RWPE2 (cell line): ENCODE data around the gene UBXN10.

ENCODE experiments used
- ATAC-seq: fragments of 200-7000 bp; cut with Tn5 transposase; 3 replicates; pipeline ENCODE4 v1.9.1; 2021; ENCODE audit warnings: low read depth
- DNase-seq: peaks from one replicate; pipeline ENCODE4 v3.0.0-alpha.2; 2020; ENCODE audit warnings: low spot score
- H3K27ac ChIP-seq: fragments of 450-650 bp; 2 replicates; pipeline ENCODE4 v1.5.1; 2017; ENCODE audit warnings: mild to moderate bottlenecking; ENCODE audit not compliant: poor library complexity, severe bottlenecking
- H3K27me3 ChIP-seq: fragments of 250-450 bp; sonication (Bioruptor Pico); 2 replicates; pipeline ENCODE4 v1.5.1; 2021; ENCODE audit warnings: mild to moderate bottlenecking, moderate library complexity; ENCODE audit not compliant: insufficient read depth, poor library complexity, severe bottlenecking
- H3K36me3 ChIP-seq: fragments of 250-450 bp; sonication (Bioruptor Pico); 2 replicates; pipeline ENCODE4 v1.5.1; 2020; ENCODE audit warnings: low read depth, mild to moderate bottlenecking, moderate library complexity
- H3K4me1 ChIP-seq: fragments of 250-450 bp; sonication (Bioruptor Pico); 2 replicates; pipeline ENCODE4 v1.5.1; 2021; ENCODE audit warnings: mild to moderate bottlenecking, moderate library complexity; ENCODE audit not compliant: insufficient read depth, poor library complexity, severe bottlenecking
- H3K4me3 ChIP-seq: fragments of 250-450 bp; sonication (Bioruptor Pico); 2 replicates; pipeline ENCODE4 v1.5.1; 2021; ENCODE audit warnings: mild to moderate bottlenecking, moderate library complexity; ENCODE audit not compliant: severe bottlenecking
- H3K9me3 ChIP-seq: fragments of 250-450 bp; sonication (Bioruptor Pico); 2 replicates; pipeline ENCODE4 v1.5.1; 2021; ENCODE audit warnings: mild to moderate bottlenecking, moderate library complexity; ENCODE audit not compliant: severe bottlenecking
- TF ChIP-seq, protein P1 (sequence below): fragments of 450-650 bp; IDR thresholded peaks from one replicate; pipeline ENCODE4 v1.5.1; 2017; ENCODE audit warnings: mild to moderate bottlenecking, moderate library complexity; ENCODE audit not compliant: poor library complexity, severe bottlenecking

Gene UBXN10

DNA sequence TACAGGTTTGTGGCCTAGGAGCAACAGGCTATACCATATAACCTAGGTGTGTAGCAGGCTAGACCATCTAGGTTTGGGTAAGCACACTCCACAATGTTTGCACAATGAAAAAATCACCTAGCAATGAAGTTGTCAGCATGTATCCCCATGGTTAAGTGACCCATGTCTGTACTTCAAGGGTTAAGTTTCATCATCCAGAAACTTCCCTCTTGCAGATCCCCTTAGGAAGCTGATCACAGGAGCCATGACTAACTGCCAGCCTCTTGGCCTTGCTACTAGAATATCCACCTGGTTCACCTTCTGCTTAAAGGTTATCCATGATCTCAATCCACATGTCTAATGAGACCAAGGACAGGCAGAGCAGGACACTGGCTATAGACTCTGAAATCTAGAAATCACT, 3.5 kb upstream of the UBXN10 start:
- Histone ChIP-seq H3K4me3 (no peak overlapping the region), H3K36me3 (no peaks in the 10 kb centered on the region), H3K4me1 (no peaks in the 10 kb centered on the region), H3K27me3 (no peaks in the 10 kb centered on the region), H3K9me3 (no peaks in the 10 kb centered on the region), H3K27ac (no peak overlapping the region)
- no peak for ATAC-seq
- TF ChIP-seq, protein P1, sequence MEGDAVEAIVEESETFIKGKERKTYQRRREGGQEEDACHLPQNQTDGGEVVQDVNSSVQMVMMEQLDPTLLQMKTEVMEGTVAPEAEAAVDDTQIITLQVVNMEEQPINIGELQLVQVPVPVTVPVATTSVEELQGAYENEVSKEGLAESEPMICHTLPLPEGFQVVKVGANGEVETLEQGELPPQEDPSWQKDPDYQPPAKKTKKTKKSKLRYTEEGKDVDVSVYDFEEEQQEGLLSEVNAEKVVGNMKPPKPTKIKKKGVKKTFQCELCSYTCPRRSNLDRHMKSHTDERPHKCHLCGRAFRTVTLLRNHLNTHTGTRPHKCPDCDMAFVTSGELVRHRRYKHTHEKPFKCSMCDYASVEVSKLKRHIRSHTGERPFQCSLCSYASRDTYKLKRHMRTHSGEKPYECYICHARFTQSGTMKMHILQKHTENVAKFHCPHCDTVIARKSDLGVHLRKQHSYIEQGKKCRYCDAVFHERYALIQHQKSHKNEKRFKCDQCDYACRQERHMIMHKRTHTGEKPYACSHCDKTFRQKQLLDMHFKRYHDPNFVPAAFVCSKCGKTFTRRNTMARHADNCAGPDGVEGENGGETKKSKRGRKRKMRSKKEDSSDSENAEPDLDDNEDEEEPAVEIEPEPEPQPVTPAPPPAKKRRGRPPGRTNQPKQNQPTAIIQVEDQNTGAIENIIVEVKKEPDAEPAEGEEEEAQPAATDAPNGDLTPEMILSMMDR, result no peak
- no peak for DNase-seq

DNA sequence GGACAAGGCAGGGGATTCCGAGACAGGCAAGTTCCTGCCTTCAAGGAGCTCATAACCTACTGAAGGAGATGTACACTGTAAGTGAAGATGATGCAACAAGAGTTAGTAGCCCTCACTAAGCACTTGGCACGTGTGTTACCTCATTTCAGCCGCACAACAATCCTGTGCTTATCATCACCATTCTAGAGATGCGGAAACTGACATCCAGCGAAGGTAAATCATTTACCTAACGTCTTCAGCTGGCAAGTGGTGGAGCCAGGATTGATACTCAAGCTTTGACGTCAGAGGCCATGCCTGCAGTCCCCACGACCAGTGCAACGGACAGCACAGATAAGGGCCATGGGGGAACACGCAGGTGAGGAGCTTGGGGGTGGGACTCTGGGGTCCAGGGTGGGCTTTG, 2.9 kb upstream of the UBXN10 start:
- Histone ChIP-seq H3K27ac (no peak overlapping the region), H3K36me3 (no peaks in the 10 kb centered on the region), H3K9me3 (no peaks in the 10 kb centered on the region), H3K27me3 (no peaks in the 10 kb centered on the region), H3K4me3 (no peak overlapping the region), H3K4me1 (no peaks in the 10 kb centered on the region)
- ATAC-seq (no peak), DNase-seq (no peak)
- TF ChIP-seq, protein P1, result no peak

DNA sequence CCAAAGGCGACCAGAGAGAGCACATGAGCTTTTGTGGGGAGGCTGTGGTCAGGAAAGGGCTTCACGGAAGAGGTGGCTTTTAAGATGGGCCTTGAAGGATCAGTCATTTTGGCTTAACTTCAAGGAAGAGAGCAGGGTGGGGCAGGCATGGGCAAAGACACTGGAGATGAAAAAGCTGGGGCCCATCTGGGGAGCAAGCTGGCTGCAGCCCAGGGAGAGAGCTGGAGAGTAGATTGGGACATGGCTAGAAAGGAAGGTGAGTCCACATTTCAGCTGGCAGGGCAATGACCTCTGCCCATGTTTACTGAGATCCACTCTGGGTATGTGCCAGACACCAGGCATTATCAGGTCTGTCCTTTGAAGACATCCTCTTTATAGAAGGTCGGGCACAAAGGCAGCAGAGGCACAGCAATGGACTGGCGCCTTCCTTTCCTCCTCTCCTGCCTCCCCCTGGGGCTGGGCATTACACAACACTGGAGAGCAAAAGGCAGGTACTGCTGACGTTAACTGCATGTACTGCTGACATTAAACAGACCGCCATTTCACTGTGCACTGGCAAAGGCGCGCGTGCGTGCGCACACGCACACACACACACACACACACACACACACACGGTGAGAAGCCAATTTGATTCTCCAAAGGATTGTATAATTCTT, 2.2 kb upstream of the UBXN10 start:
- H3K27me3 ChIP-seq, result no peaks in the 10 kb centered on the region
- TF ChIP-seq, protein P1, result no peak
- DNase-seq, result no peak
- no peaks in the 10 kb centered on the region for H3K9me3 ChIP-seq
- no peaks in the 10 kb centered on the region for H3K4me1 ChIP-seq
- H3K27ac ChIP-seq, result no peak overlapping the region
- ATAC-seq, result no peak
- no peak overlapping the region for H3K4me3 ChIP-seq
- H3K36me3 ChIP-seq, result no peaks in the 10 kb centered on the region

DNA sequence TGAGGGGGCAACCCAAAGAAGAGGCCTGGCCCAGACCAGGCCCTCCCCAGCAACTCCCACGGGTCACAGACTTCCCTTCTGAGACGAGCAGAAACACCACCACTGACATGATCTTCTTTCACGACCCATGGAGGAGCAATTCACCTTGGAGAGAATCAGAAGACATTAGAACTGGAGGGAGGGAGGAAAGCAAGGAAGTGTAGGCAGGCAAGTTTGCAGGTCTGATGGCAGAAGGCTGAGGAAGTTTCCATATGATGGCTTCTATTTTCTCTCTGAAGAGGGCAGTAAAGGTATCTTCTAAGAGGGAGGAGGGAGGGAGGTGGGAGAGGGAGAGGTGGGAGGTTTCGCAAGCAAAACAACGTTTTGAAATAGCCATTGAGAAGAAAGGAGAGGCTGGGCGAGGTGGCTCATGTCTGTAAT, 1.4 kb upstream of the UBXN10 start:
- H3K27ac ChIP-seq, result no peak overlapping the region
- no peak overlapping the region for H3K4me3 ChIP-seq
- H3K27me3 ChIP-seq, result no peaks in the 10 kb centered on the region
- no peaks in the 10 kb centered on the region for H3K9me3 ChIP-seq
- no peaks in the 10 kb centered on the region for H3K36me3 ChIP-seq
- H3K4me1 ChIP-seq, result no peaks in the 10 kb centered on the region
- TF ChIP-seq, protein P1, result no peak
- no peak for DNase-seq
- ATAC-seq, result no peak

DNA sequence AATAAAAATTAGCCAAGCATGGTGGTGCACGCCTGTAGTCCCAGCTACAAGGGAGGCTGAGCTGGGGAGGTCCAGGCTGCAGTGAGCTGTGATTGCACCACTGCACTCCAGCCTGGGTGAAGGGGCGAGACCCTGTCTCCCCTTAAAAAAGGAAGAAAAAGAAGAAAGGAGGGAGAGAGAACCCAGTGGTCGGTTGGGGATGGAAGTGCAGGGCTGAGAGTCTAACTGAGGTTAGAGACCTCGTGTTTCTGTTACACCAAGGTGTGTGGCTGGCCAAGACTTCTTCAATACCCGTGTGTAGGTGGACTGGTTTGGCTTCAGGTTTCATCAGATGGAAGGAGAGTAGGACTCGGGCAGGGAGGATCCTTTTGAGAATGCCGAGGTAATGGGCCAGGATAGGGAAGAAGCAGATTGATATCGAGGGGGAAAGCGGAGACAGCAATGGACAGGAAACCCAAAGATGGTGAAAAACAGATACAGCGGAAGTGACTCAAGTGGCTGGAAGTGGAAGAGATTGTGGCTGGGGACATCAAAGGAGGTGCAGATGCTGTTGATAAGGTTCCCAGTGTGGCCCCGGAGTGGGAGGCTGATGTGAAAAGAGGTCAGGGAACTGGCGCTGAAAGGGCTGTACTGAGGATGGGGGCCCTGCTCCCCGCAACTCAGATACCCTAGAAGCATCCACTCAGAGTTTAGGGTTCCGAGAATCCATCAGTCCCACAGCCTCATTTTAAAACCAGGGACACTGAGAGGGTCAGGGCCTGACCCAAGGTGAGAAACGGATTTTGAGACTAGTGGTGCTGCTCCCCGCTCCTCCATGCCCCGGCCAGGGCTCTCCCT, 681 bp upstream of the UBXN10 start:
- Histone ChIP-seq H3K27me3 (no peaks in the 10 kb centered on the region), H3K4me1 (no peaks in the 10 kb centered on the region), H3K27ac (no peak overlapping the region), H3K9me3 (no peaks in the 10 kb centered on the region), H3K36me3 (no peaks in the 10 kb centered on the region), H3K4me3 (no peak overlapping the region)
- TF ChIP-seq, protein P1, result no peak
- ATAC-seq (no peak), DNase-seq (no peak)
